RWPE2 (cell line): Measurements from ENCODE around the gene MINPP1.

Experiments used
- ATAC-seq: fragments of 200-7000 bp; cut with Tn5 transposase; 3 replicates; pipeline ENCODE4 v1.9.1; 2021; ENCODE audit warnings: low read depth
- DNase-seq: peaks from one replicate; pipeline ENCODE4 v3.0.0-alpha.2; 2020; ENCODE audit warnings: low spot score
- H3K27ac ChIP-seq: fragments of 450-650 bp; 2 replicates; pipeline ENCODE4 v1.5.1; 2017; ENCODE audit warnings: mild to moderate bottlenecking; ENCODE audit not compliant: poor library complexity, severe bottlenecking
- H3K27me3 ChIP-seq: fragments of 250-450 bp; sonication (Bioruptor Pico); 2 replicates; pipeline ENCODE4 v1.5.1; 2021; ENCODE audit warnings: mild to moderate bottlenecking, moderate library complexity; ENCODE audit not compliant: insufficient read depth, poor library complexity, severe bottlenecking
- H3K36me3 ChIP-seq: fragments of 250-450 bp; sonication (Bioruptor Pico); 2 replicates; pipeline ENCODE4 v1.5.1; 2020; ENCODE audit warnings: low read depth, mild to moderate bottlenecking, moderate library complexity
- H3K4me1 ChIP-seq: fragments of 250-450 bp; sonication (Bioruptor Pico); 2 replicates; pipeline ENCODE4 v1.5.1; 2021; ENCODE audit warnings: mild to moderate bottlenecking, moderate library complexity; ENCODE audit not compliant: insufficient read depth, poor library complexity, severe bottlenecking
- H3K4me3 ChIP-seq: fragments of 250-450 bp; sonication (Bioruptor Pico); 2 replicates; pipeline ENCODE4 v1.5.1; 2021; ENCODE audit warnings: mild to moderate bottlenecking, moderate library complexity; ENCODE audit not compliant: severe bottlenecking
- H3K9me3 ChIP-seq: fragments of 250-450 bp; sonication (Bioruptor Pico); 2 replicates; pipeline ENCODE4 v1.5.1; 2021; ENCODE audit warnings: mild to moderate bottlenecking, moderate library complexity; ENCODE audit not compliant: severe bottlenecking
- CTCF ChIP-seq: fragments of 450-650 bp; IDR thresholded peaks from one replicate; pipeline ENCODE4 v1.5.1; 2017; ENCODE audit warnings: mild to moderate bottlenecking, moderate library complexity; ENCODE audit not compliant: poor library complexity, severe bottlenecking

The MINPP1 gene

DNA sequence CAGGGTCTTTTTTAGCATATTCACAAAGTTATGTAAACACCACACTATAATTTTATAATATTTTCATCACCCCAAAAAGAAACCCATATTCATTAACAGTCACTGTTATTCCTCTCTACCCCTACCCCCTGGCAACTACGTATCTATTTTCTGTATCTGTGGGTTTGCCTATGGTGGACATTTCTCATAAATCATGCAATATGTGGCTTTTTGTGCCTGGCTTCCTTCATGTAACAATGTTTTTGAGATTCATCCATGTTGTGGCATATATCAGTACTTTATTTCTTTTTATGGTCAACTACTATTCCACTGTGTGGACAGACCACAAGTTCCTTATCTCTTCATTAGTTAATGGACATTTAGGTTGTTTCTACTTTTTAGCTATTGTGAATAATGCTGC, 95.9 kb downstream of the MINPP1 start:
- no peaks in the 10 kb centered on the region for H3K27me3 ChIP-seq
- DNase-seq (no peak), ATAC-seq (no peak)
- no peak for TF ChIP-seq CTCF
- H3K36me3 ChIP-seq = no peaks in the 10 kb centered on the region
- no peaks in the 10 kb centered on the region for H3K9me3 ChIP-seq
- no peak overlapping the region for H3K27ac ChIP-seq
- H3K4me3 ChIP-seq = no peak overlapping the region
- H3K4me1 ChIP-seq = peaks cover 7% of the 10 kb centered on the region
